HG03097 (cell line): ENCODE data around the gene PTPRN2.
"Not testable (repeated sequence)": the region's sequence is repeated elsewhere in the genome, so short reads cannot be mapped to it uniquely, and the experiment has no call there.

Source experiments
- ATAC-seq: cut with Tn5 transposase; IDR thresholded peaks from one replicate; pipeline ENCODE4 v1.9.1; 2021; ENCODE audit not compliant: unreplicated experiment, low FRiP score

Gene PTPRN2

GRCh38 chr7:158343526-158343925 lies 244.1 kb downstream of the PTPRN2 start:
- ATAC-seq = no peak

DNA sequence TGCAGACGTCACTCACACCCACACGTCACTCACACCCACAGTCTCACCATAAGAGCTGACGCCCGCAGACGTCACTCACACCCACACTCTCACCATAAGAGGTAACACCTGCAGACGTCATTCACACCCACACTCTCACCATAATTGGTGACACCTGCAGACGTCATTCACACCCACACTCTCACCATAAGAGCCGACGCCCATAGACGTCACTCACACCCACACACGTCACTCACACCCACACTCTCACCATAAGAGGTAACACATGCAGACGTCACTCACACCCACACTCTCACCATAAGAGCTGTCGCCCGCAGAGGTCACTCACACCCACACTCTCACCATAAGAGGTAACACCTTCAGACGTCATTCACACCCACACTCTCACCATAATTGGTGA lies 246.5 kb downstream of the PTPRN2 start:
- not testable (repeated sequence) for ATAC-seq

DNA sequence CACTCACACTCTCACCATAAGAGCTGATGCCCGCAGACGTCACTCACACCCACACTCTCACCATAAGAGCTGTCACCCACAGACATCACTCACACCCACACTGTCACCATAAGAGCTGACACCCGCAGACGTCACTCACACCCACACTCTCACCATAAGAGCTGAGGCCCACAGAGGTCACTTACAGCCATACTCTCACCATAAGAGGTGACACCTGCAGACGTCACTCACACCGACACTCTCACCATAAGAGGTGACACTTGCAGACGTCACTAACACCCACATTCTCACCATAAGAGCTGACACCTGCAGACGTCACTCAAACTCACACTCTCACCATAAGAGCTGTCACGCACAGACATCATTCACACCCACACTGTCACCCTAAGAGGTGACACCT lies 250.7 kb downstream of the PTPRN2 start:
- not testable (repeated sequence) for ATAC-seq

- not testable (repeated sequence) for ATAC-seq
Measured at GRCh38 chr7:158332516-158332915, 255.1 kb downstream of the PTPRN2 start.

- not testable (repeated sequence) for ATAC-seq
Measured at GRCh38 chr7:158331826-158332450, 255.7 kb downstream of the PTPRN2 start.

GRCh38 chr7:158329686-158330085 lies 257.9 kb downstream of the PTPRN2 start:
- ATAC-seq = no peak

DNA sequence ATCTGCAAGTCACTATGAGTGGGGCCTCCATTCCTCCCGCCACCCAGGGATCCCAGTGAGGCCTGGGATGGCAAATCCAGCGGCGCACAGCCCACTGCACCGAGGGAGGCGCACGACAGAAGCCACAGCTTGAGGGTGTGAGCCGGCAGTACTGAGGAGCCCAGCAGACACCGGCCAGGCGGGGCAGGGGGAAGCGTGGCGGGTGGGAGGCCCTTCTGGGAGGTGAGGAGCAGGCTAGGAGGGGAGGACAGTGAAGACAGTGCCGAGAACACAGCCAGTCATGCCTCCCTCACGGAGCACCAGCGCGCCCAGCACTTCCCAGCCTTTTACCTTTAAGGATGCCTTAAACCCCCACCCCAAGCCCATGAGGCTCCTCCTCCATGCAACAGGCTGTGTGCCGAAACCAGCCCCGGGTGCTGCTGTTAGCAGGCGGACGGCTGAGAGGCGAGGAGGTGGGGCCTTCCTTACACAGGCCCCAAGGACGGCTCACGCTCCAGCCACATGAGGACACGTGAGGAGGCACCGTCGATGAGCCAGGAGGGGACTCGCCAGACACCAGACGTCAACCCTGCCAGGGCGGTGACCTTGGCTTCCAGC lies 258.5 kb downstream of the PTPRN2 start:
- no peak for ATAC-seq

- no peak for ATAC-seq
Measured at GRCh38 chr7:158328376-158329013, 259.1 kb downstream of the PTPRN2 start.

DNA sequence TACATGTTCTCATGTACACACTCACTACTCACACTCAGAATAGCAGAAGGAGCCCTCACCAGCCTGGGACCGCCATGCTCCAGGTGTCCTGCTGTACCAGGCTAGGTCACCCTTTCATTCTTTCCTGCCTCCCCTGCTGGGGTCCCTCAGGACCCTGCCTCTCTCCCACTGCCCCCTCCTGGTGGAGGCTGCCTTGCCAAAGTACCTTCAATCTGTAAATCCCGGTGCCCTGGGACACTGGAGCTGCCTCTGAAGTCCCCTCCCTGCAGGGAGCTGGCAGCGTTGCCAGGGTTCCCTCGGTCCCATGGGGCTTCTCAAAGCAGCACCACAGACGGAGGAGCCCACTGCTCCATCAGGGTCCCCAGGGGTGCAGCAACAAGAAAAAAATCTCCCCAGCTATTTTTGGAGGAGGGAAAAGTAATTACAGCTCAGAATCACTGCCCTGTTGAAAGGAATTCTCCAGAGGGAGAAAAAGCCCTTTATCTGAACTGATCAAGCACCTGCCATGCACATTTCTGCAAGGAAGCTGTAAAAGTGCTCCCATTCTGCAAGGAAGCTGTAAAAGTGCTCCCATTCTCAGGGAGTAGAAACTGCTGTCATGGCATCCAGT lies 259.9 kb downstream of the PTPRN2 start:
- ATAC-seq = no peak

GRCh38 chr7:158327012-158327411 lies 260.6 kb downstream of the PTPRN2 start:
- no peak for ATAC-seq

DNA sequence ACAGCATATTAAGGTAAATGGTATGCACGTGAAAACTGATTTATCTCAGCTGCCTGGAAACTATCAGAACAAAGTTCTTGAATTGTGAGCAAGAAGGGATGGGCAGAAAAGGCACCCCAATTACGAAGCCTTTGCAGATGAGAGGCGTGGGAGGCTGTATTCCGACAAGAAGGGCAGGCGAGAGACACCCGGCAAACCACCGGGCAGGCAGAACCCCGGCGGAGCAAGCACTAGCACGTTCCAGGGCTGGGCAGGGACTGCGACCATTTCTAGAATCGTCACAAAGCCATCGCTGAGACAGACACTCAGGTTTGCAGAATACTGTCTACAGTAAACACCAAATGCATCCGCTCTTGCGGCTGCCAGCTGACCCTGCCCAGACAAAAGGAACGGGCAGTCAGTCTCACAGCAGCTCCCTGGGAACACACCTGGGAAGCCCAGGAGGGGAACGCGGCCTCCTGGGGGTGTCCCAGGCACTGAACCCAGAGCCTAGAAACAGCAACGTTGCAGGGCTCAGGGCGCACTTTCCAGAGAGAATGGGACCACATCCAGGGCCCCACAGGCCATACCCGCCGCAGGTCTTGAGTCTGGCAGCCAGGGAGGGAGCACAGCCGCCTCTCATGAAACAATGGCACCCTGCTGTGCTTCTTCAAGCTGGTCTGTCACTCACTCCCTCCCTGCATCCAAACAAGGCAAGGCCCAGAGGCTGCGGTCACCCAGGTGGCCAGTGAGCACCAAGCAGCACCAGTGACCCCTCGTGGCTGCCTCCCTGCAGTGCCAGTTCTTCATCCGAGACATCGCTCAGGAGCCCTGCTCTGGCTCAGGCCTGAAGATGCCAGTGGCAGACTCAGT lies 261.9 kb downstream of the PTPRN2 start:
- ATAC-seq = no peak

DNA sequence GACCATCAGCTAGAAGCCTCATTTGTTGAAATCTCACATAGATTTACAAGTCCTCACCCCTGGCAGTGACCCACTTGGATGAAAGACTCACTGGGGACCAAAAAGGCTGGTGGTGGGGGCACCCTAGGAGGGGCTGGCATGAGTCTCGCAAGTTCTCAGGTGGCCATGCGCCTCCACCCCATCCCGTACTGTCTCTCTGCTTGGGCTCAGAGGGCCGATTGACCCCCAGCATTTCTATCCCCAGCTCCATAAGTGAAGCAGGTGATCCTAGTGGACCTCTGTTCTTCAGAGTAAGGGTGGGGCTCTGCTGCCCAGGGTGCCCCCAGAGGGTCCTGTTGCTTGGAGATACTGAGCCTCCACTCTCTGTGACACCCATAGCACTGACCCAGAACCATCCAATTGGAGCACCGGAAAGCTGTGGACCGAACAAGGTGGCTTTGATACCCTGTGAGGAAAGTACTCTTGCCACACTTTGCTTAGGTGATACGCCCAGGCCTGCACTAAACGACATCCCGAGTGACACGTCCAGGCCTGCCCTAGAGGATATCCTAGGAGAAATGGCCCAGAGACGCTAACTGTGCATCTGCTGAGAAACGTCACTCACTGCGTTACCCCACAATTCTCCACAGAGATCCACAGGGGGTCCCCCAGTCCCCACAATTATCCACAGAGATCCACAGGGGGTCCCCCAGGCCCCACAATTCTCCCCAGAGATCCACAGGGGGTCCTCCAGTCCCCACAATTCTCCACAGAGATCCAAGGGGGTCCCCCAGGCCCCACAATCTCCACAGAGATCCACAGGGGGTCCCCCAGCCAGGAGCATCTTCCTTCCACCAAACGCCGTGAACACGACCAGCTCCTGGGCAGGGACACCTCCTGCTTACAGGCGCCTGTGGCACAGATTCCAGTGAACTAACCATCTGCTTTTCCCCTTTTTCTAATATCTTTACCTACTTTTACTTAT lies 262.9 kb downstream of the PTPRN2 start:
- ATAC-seq = no peak

GRCh38 chr7:158323741-158324396 lies 263.8 kb downstream of the PTPRN2 start:
- no peak for ATAC-seq

DNA sequence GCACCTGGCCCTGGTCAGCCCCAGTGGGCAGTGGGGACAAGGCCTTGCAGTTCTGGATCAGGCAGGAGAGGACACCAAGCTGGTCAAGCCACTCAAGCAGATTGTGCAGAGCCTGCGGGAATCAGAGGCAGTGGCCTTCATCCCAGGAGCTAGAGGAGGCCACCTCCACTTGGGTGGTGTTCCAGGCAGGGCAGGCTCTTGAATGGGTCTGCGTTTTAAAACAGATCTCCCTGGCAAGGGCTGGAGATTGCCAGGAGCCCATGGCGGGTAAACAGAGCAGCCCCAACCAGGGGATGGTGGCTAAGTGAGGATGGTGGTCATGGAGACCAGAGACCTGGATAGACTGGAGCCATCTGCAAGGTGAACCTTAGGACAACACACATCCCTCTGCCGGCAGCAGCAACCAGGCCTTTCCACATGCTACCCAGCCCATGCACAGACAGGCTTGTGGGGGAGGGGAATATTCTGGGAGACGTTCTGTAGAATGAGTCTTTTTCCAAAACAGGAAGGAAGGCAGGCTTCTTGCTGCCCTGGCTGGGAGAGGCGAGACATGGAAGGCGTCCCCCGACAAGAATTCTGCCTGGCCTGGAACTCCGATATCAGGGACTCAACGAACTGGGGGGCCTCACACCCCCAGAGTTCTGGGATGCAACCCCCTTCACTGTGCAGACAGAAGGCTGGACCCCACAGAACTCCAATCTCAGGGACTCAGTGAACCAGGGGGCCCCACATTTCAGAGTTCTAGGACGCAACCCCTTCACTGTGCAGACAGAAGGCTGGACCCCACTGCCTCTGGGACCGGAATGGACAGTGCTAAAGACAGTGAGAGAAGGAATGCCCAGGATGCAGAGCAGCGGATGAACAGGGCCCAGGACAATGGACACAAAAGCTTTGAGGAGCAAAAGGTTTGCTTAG lies 264.8 kb downstream of the PTPRN2 start:
- no peak for ATAC-seq

DNA sequence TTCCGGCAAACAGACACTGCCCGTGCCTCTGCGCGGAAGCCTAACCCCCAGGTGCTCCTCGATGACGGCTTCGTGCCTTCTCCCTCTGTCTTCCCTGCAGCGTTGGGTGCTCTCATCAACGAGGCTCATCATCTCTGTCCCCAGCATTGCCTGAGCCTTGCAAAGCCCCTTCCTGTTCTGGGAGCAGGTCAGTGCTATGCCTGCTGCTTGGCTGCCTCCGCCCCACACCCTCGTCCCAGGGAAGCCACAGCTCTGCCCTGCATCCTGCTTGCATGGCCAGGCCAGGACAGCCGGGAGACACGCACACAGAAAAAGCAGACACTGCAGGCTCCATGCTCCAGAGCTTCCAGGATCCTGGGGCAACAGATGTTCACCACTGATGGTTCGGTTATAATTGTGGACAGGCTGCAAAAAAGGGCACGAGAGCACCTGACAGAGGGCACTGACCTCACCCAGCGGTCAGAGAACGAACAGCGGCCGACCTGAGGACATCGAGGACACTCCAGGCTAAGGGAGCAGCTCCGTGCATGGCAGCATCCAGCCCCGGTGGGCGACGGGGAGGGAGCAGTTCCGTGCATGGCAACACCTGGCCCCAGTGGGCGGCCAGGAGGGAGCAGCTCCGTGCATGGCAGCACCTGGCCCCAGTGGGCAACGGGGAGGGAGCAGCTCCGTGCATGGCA lies 265.5 kb downstream of the PTPRN2 start:
- no peak for ATAC-seq

GRCh38 chr7:158321056-158321700 lies 266.4 kb downstream of the PTPRN2 start:
- ATAC-seq = no peak

GRCh38 chr7:158320328-158320727 lies 267.3 kb downstream of the PTPRN2 start:
- no peak for ATAC-seq
